GM18861 (cell line): ENCODE measurements around the gene TXNRD1.
A peak's percentile ranks its signal among the peaks of the same experiment; 100 is the strongest.

Experiments
- ATAC-seq: cut with Tn5 transposase; IDR thresholded peaks from one replicate; pipeline ENCODE4 v1.9.1; 2021; ENCODE audit not compliant: unreplicated experiment

The TXNRD1 gene

GRCh38 chr12:104347374-104348075, 131.9 kb downstream of the TXNRD1 start:
- no peak for ATAC-seq

DNA sequence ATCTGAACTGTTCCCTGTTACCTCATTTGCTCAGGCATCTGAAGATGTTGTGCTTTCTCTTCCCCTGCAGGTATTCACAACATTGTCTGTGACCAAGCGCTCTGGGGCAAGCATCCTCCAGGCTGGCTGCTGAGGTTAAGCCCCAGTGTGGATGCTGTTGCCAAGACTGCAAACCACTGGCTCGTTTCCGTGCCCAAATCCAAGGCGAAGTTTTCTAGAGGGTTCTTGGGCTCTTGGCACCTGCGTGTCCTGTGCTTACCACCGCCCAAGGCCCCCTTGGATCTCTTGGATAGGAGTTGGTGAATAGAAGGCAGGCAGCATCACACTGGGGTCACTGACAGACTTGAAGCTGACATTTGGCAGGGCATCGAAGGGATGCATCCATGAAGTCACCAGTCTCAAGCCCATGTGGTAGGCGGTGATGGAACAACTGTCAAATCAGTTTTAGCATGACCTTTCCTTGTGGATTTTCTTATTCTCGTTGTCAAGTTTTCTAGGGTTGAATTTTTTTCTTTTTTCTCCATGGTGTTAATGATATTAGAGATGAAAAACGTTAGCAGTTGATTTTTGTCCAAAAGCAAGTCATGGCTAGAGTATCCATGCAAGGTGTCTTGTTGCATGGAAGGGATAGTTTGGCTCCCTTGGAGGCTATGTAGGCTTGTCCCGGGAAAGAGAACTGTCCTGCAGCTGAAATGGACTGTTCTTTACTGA, 132.9 kb downstream of the TXNRD1 start:
- no peak for ATAC-seq

- no peak for ATAC-seq
Observed at GRCh38 chr12:104348994-104349494, 133.5 kb downstream of the TXNRD1 start.

DNA sequence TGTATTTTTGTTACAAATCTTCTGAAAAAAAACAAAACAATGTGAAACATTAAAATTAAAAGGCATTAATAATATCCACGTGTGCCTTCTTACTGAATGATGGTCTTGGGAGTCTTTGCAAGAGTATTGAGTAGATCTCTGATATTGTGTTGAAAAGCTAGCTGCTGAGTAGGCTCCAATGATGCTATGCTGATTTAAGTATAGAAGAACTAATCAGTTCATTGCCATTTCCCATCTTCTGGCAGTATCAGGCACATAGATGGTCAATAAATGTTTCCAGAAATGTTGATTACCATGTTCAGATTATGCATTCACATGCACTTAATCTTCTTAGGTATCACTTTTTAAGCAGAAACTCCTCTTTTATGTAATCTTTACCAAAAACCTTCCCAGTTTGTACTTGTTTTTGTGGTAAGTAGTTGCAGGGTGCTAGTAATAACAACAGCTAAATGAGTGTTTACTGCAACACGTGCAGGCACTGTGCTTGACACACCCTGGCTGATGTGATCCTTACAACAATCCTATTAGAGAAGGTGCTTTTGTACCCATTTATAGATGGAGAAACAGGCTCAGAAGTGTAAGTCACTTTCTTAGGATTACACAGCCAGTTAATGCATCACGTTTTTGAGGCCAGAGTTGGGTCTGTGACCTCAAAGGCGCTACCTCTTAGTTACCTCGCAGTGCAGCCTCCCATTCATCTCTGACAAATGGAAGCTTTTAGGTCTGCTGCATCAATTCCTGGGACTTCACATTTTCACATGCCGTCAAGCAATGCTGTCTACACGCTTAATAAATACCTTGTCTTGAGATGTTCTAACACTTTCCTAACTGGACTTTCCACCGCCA, 134.9 kb downstream of the TXNRD1 start:
- ATAC-seq, result no peak

DNA sequence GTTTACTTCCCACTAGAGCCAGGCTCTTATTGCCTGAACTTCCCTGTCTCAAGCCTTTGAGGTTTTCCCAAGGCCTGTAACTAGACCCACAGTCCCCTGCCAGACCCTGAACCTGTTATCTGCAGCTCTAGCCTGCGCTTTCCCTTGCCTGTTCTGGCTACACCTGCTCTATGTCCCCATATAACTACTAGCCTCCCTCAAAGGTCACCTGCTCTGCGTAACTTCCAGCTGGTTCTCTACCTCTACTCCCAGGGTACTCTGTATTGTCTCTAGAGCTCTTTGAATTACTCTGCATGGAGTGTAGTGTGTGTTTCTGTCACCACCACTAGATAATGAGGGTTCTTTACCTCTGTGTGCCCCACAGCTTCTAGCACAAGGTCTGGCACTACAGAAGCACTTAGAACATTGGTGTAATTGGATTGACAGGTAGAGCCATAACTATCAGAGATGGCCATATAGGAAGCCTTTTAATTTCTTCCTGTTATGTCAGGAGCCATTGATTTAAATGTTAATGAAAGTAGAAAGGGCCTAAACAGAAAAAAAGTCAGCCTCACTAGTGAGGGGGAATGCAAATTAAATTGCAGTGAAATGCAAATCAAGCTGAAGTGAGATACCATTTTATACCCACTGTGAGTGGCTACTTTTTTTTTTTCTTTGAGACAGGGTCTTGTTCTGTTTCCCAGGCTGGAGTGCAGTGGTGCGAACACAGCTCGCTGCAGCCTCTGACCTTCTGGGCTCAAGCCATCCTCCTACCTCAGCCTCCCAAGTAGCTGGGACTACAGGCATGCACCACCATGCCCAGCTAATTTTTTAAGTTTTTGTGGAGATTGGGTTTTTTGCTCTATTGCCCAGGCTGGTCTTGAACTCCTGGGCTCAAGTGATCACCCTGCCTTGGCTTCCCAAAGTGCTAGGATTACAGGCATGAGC, 135.7 kb downstream of the TXNRD1 start:
- no peak for ATAC-seq

DNA sequence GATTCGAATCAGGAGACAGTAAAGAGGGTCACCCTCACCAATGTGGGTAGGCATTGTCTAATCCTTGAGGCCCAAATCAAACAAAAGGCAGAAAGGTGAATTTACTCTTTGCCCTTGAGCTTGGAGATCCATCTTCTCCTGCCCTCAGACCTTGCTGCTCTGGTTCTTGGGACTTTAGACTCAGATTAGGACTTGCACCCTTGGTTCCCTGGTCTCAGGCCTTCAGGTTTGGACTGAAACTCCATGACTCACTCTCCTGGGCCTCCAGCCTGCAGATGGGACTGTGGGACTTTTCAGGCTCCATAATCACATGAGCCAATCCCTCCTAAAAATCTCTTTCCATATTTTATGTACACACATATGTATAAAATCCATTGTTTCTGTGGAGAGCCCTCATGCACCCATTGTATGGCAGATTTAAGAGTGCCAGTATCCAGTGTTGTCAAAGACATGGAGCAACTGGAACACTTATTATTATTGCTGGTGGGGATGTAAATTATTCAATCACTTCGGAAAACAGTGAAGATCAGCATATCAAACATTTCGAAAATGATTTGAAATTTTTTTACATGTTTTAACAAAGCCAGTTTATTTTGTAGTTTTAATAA, 136.6 kb downstream of the TXNRD1 start:
- no peak for ATAC-seq

GRCh38 chr12:104353012-104353981, 137.7 kb downstream of the TXNRD1 start:
- no peak for ATAC-seq

DNA sequence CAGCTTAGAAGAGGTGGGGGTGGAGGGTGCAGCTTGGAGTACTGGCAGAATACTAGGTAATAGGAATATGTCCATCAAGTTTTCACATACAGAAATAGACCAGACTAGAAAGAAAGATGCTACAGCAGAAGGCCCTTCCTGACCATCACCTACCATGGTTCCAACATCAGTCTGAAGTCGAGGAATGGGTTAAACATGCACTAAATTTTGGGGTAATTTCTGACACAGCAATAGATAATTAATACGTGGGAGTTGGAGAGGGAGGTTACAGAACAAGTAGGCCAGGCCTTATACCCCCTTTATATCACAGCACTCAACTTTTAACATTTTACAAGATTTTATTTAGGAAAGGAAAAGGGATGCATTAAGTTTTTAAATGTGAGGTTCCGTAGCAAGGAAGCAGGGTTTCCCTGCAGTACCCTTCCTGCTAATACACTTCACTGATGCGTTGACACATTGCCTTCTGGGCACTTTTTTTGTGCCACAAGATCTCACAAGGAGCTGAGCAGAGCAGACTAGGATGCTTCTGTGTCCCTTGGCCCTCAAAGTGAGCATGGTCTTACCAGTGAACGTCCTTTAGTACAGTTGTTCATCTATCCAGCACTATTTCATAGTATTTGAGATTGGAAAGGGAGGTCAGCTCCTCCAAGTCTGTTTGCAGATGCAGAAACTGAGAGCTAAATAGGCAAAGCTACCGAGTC, 138.7 kb downstream of the TXNRD1 start:
- ATAC-seq, result no peak

DNA sequence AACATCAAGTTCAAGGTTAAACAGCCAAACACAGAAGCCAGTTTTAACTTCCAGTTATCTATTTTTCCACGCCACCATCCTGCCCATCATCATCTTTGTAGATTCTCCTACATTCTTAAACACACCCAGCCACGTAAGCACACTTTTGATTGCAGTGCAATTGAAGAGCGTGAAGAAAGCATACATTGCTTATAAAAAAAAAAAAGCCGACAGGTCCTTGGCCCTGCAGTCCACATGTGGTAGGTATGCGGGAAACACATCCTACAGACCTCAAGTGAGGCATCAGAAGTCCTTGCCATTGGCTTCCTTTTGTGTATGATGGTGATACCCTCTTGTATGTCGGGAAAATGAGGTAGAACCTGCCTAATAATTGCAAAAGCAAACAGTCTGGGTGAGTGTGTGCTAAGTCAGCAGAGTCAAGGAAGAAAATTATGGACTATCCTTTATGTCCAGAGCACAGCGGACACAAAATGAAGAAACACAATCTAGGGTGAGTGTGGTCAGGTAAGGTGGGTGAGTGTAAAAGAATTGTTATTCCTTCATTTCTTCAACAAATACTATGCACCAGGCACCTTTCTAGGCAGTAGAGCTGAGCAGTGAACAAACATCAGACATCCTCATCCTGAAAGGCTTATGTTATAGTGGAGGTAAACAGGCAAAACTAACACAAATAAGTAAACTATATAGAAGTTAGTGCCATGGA, 139.4 kb downstream of the TXNRD1 start:
- no peak for ATAC-seq

- ATAC-seq, result no peak
Observed at GRCh38 chr12:104355630-104356029, 140.1 kb downstream of the TXNRD1 start.

GRCh38 chr12:104356231-104357115, 140.9 kb downstream of the TXNRD1 start:
- ATAC-seq, result no peak

GRCh38 chr12:104357421-104357952, 141.9 kb downstream of the TXNRD1 start:
- no peak for ATAC-seq

GRCh38 chr12:104358353-104359003, 142.9 kb downstream of the TXNRD1 start:
- ATAC-seq, result peak; percentile 38

GRCh38 chr12:104359216-104359615, 143.6 kb downstream of the TXNRD1 start:
- no peak for ATAC-seq

- no peak for ATAC-seq
Observed at GRCh38 chr12:104360157-104360556, 144.6 kb downstream of the TXNRD1 start.
